ENCODE data around the gene SFXN3. TPM values are rescaled to one million over a fixed set of nuclear protein-coding genes. Genes with fewer than 3 reads are reported as not detected.

Gene SFXN3
- total RNA-seq, 4 donors from 2014 or later = 26.9 to 131 (median 101) TPM

GRCh38 chr10:101050208-101051069, 19.4 kb downstream of the SFXN3 start:
- no peak for TF ChIP-seq CTCF (IDR thresholded peaks at IDR 0.05; ENCODE audit: low read depth)

GRCh38 chr10:101052285-101052684, 21.3 kb downstream of the SFXN3 start:
- TF ChIP-seq CTCF (IDR thresholded peaks at IDR 0.05; ENCODE audit: low read depth) = no peak

- no peak for TF ChIP-seq CTCF (IDR thresholded peaks at IDR 0.05; ENCODE audit: low read depth)
Observed at GRCh38 chr10:101053516-101053915, 22.5 kb downstream of the SFXN3 start.

GRCh38 chr10:101054351-101054750, 23.3 kb downstream of the SFXN3 start:
- no peak for TF ChIP-seq CTCF (IDR thresholded peaks at IDR 0.05; ENCODE audit: low read depth)

GRCh38 chr10:101054876-101055275, 23.8 kb downstream of the SFXN3 start:
- no peak for TF ChIP-seq CTCF (IDR thresholded peaks at IDR 0.05; ENCODE audit: low read depth)

GRCh38 chr10:101055411-101055810, 24.4 kb downstream of the SFXN3 start:
- TF ChIP-seq CTCF (IDR thresholded peaks at IDR 0.05; ENCODE audit: low read depth) = no peak

- no peak for TF ChIP-seq CTCF (IDR thresholded peaks at IDR 0.05; ENCODE audit: low read depth)
Observed at GRCh38 chr10:101056365-101057151, 25.5 kb downstream of the SFXN3 start.

Measured in subcutaneous adipose tissue (tissue), 4 donors.